Measurements from ENCODE around the gene TNFSF10. TPM values are rescaled to one million over a fixed set of nuclear protein-coding genes. Genes with fewer than 3 reads are reported as not detected.
"Not testable (repeated sequence)": the region's sequence is repeated elsewhere in the genome, so short reads cannot be mapped to it uniquely, and the experiment has no call there.

TNFSF10 gene
- total and polyA plus RNA-seq, 7 experiments from 2014 or later, result 10.8 to 234 (median 45.4) TPM

- no peaks in the 10 kb centered on the region for H3K27me3 ChIP-seq (ENCODE audit: control insufficient read depth in 2 of 2, insufficient read depth in 2 of 2, low read length in 2 of 2)
- CTCF ChIA-PET, result interaction anchor here (0.6 to 0.8 kb wide), 4 partner anchors 17 to 83 kb away, joined by 3 to 4 read pairs (median 3); no protein-coding TSS in a partner anchor
- Mint-ChIP-seq H3K4me3 (peak overlapping the region; percentile 58 to 93 (median 74)), H3K27ac (peak overlapping the region; percentile 86 to 100 (median 93)), H3K4me1 (peaks cover 75 to 96% (median 93%) of the 10 kb centered on the region in 7 donors), H3K27me3 (no peaks in the 10 kb centered on the region), H3K9me3 (peaks cover 0 to 5% (median 0%) of the 10 kb centered on the region in 11 donors), H3K36me3 (peaks cover 19 to 91% (median 72%) of the 10 kb centered on the region in 5 donors)
- intact Hi-C loops (cut with micrococcal nuclease), result loop anchor here (2.0 to 10.0 kb wide), 4 partner anchors 34 to 1059 kb away; no protein-coding TSS in a partner anchor
- ATAC-seq (peak; percentile 66), DNase-seq (peak in 1 of 9 donors; percentile 33)
- H3K9me3 ChIP-seq (ENCODE audit: control insufficient read depth in 2 of 3, low read length in 3 of 3), result no peaks in the 10 kb centered on the region
- peaks cover 4 to 33% (median 14%) of the 10 kb centered on the region in 3 experiments for H3K36me3 ChIP-seq (ENCODE audit: control insufficient read depth in 2 of 3, insufficient read depth in 3 of 3, low read length in 3 of 3)
- peaks cover 66 to 68% of the 10 kb centered on the region in 2 donors for H3K4me1 ChIP-seq (ENCODE audit: control insufficient read depth in 2 of 2, insufficient read depth in 2 of 2, low read length in 2 of 2)
- POLR2A ChIA-PET, result interaction anchor here (1.4 to 4.0 kb wide), 3 partner anchors 9 to 82 kb away, joined by 4 to 45 read pairs (median 6); partner anchors contain the start of gene TNFSF10
- peak overlapping the region; percentile 12 for H3K4me3 ChIP-seq (ENCODE audit: low read length)
- peak overlapping the region; percentile 72 for H3K27ac ChIP-seq (ENCODE audit: low read depth, low read length)
Observed at GRCh38 chr3:172513488-172513887, 9.7 kb downstream of the TNFSF10 start.

- CTCF ChIA-PET, result interaction anchor here (0.6 to 1.8 kb wide), 2 partner anchors 83 to 164 kb away, joined by 3 to 10 read pairs; no protein-coding TSS in a partner anchor
- POLR2A ChIA-PET, result interaction anchor here (0.6 to 4.0 kb wide), 4 partner anchors 10 to 84 kb away, joined by 3 to 45 read pairs (median 5); partner anchors contain the start of gene TNFSF10
- Histone ChIP-seq H3K4me1 (ENCODE audit: control insufficient read depth in 2 of 2, insufficient read depth in 2 of 2, low read length in 2 of 2) (peaks cover 52 to 56% of the 10 kb centered on the region in 2 donors), H3K27ac (ENCODE audit: low read depth, low read length) (peak overlapping the region; percentile 61), H3K4me3 (ENCODE audit: low read length) (peak overlapping the region; percentile 2), H3K27me3 (ENCODE audit: control insufficient read depth in 2 of 2, insufficient read depth in 2 of 2, low read length in 2 of 2) (no peaks in the 10 kb centered on the region), H3K9me3 (ENCODE audit: control insufficient read depth in 2 of 3, low read length in 3 of 3) (no peaks in the 10 kb centered on the region), H3K36me3 (ENCODE audit: control insufficient read depth in 2 of 3, insufficient read depth in 3 of 3, low read length in 3 of 3) (peaks cover 4 to 47% (median 14%) of the 10 kb centered on the region in 3 experiments)
- Mint-ChIP-seq H3K4me3 (peak overlapping the region; percentile 62 to 93 (median 80)), H3K36me3 (peaks cover 22 to 91% (median 75%) of the 10 kb centered on the region in 5 donors), H3K27me3 (no peaks in the 10 kb centered on the region), H3K27ac (peak overlapping the region; percentile 88 to 100 (median 93)), H3K4me1 (peaks cover 65 to 91% (median 84%) of the 10 kb centered on the region in 7 donors), H3K9me3 (peaks cover 0 to 5% (median 0%) of the 10 kb centered on the region in 11 donors)
- DNase-seq, result peak in 7 of 9 donors; percentile 28 to 76 (median 48)
- peak; percentile 87 for ATAC-seq
- intact Hi-C loops (cut with micrococcal nuclease), result loop anchor here (1.0 to 10.0 kb wide), 6 partner anchors 8 to 1057 kb away; no protein-coding TSS in a partner anchor
Observed at GRCh38 chr3:172511783-172512762, 11.2 kb downstream of the TNFSF10 start.

- Mint-ChIP-seq H3K36me3 (peaks cover 21 to 86% (median 60%) of the 10 kb centered on the region in 5 donors), H3K27ac (peak overlapping the region in 8 of 9 donors; percentile 44 to 88 (median 64)), H3K27me3 (no peaks in the 10 kb centered on the region), H3K9me3 (peaks cover 0 to 7% (median 0%) of the 10 kb centered on the region in 11 donors), H3K4me3 (peak overlapping the region in 1 of 10 donors; percentile 9), H3K4me1 (peaks cover 12 to 56% (median 37%) of the 10 kb centered on the region in 7 donors)
- DNase-seq (no peak), ATAC-seq (no peak)
- Histone ChIP-seq H3K27me3 (ENCODE audit: control insufficient read depth in 2 of 2, insufficient read depth in 2 of 2, low read length in 2 of 2) (no peaks in the 10 kb centered on the region), H3K4me3 (ENCODE audit: low read length) (no peak overlapping the region), H3K4me1 (ENCODE audit: control insufficient read depth in 2 of 2, insufficient read depth in 2 of 2, low read length in 2 of 2) (peaks cover 0 to 6% of the 10 kb centered on the region in 2 donors), H3K9me3 (ENCODE audit: control insufficient read depth in 2 of 3, low read length in 3 of 3) (no peaks in the 10 kb centered on the region), H3K27ac (ENCODE audit: low read depth, low read length) (no peak overlapping the region), H3K36me3 (ENCODE audit: control insufficient read depth in 2 of 3, insufficient read depth in 3 of 3, low read length in 3 of 3) (peaks cover 4 to 52% (median 9%) of the 10 kb centered on the region in 3 experiments)
- CTCF ChIA-PET, result no interaction called here
- POLR2A ChIA-PET, result interaction anchor here (0.7 to 1.5 kb wide), 2 partner anchors 9 to 11 kb away, joined by 4 to 6 read pairs; no protein-coding TSS in a partner anchor
- intact Hi-C loops (cut with micrococcal nuclease), result loop anchor here in 1 of 2 donors (2.0 kb wide), 1 partner anchor 17 kb away; the partner anchor contains the start of gene TNFSF10
Observed at GRCh38 chr3:172506094-172506493, 17.1 kb downstream of the TNFSF10 start.

- H3K4me3 Mint-ChIP-seq, result no peak overlapping the region
- POLR2A ChIA-PET, result interaction anchor here (1.1 kb wide), 1 partner anchor 94 kb away, joined by 6 read pairs; no protein-coding TSS in a partner anchor
- no peaks in the 10 kb centered on the region for H3K9me3 ChIP-seq (ENCODE audit: control insufficient read depth in 2 of 3, low read length in 3 of 3)
Observed at GRCh38 chr3:172501540-172501939, 21.7 kb downstream of the TNFSF10 start.

GRCh38 chr3:172490198-172490669 is 33.0 kb downstream of the TNFSF10 start:
- H3K9me3 ChIP-seq (ENCODE audit: control insufficient read depth in 2 of 3, low read length in 3 of 3); H3K4me3 ChIP-seq (ENCODE audit: low read length); H3K27me3 Mint-ChIP-seq; H3K4me1 ChIP-seq (ENCODE audit: control insufficient read depth in 2 of 2, insufficient read depth in 2 of 2, low read length in 2 of 2); H3K27ac ChIP-seq (ENCODE audit: low read depth, low read length); H3K36me3 ChIP-seq (ENCODE audit: control insufficient read depth in 2 of 3, insufficient read depth in 3 of 3, low read length in 3 of 3); H3K27me3 ChIP-seq (ENCODE audit: control insufficient read depth in 2 of 2, insufficient read depth in 2 of 2, low read length in 2 of 2): not testable (repeated sequence)
- intact Hi-C loops (cut with micrococcal nuclease), result loop anchor here (1.0 to 2.0 kb wide), 12 partner anchors 27 to 261 kb away; partner anchors contain the start of genes ECT2 (in 1 of the 2) and TNFSF10 (in 1 of the 2)
- Mint-ChIP-seq H3K36me3 (peaks cover 0 to 31% (median 3%) of the 10 kb centered on the region in 5 donors), H3K27ac (peak overlapping the region in 6 of 9 donors; percentile 17 to 83 (median 49)), H3K9me3 (peaks cover 0 to 14% (median 0%) of the 10 kb centered on the region in 11 donors), H3K4me1 (peaks cover under 1 to 15% (median 7%) of the 10 kb centered on the region in 7 donors), H3K4me3 (peak overlapping the region in 4 of 10 donors; percentile 1 to 74 (median 38))
- POLR2A ChIA-PET, result interaction anchor here (1.1 kb wide), 1 partner anchor 104 kb away, joined by 5 read pairs; no protein-coding TSS in a partner anchor
- peak; percentile 48 to 77 (median 68) for DNase-seq
- ATAC-seq, result peak; percentile 87
- CTCF ChIA-PET, result interaction anchor here (1.1 kb wide), 1 partner anchor 106 kb away, joined by 20 read pairs; no protein-coding TSS in a partner anchor

More at GRCh38 chr3:172501540-172501939, 21.7 kb downstream of the TNFSF10 start:
- peaks cover 0 to 3% (median 0%) of the 10 kb centered on the region in 5 donors for H3K27me3 Mint-ChIP-seq
- no peak overlapping the region for H3K27ac Mint-ChIP-seq
- CTCF ChIA-PET, result interaction anchor here (1.9 kb wide), 1 partner anchor 94 kb away, joined by 9 read pairs; no protein-coding TSS in a partner anchor
- H3K36me3 Mint-ChIP-seq, result peaks cover 8 to 65% (median 28%) of the 10 kb centered on the region in 5 donors
- H3K27ac ChIP-seq (ENCODE audit: low read depth, low read length), result no peak overlapping the region
- H3K4me1 ChIP-seq (ENCODE audit: control insufficient read depth in 2 of 2, insufficient read depth in 2 of 2, low read length in 2 of 2), result no peaks in the 10 kb centered on the region
- intact Hi-C loops (cut with micrococcal nuclease), result no loop called here
- peaks cover 0 to 11% (median 5%) of the 10 kb centered on the region in 3 experiments for H3K36me3 ChIP-seq (ENCODE audit: control insufficient read depth in 2 of 3, insufficient read depth in 3 of 3, low read length in 3 of 3)
- DNase-seq (no peak), ATAC-seq (no peak)
- H3K4me3 ChIP-seq (ENCODE audit: low read length), result no peak overlapping the region
- H3K4me1 Mint-ChIP-seq, result peaks cover 0 to 32% (median 10%) of the 10 kb centered on the region in 7 donors
- no peaks in the 10 kb centered on the region for H3K27me3 ChIP-seq (ENCODE audit: control insufficient read depth in 2 of 2, insufficient read depth in 2 of 2, low read length in 2 of 2)
- H3K9me3 Mint-ChIP-seq, result peaks cover 0 to 6% (median 0%) of the 10 kb centered on the region in 11 donors

Data from naive thymus-derived CD4-positive, alpha-beta T cell (primary cell).